ENCODE results near the gene CNPY4. TPM values are rescaled to one million over a fixed set of nuclear protein-coding genes. Genes with fewer than 3 reads are reported as not detected.

Gene CNPY4
- total RNA-seq, 1 experiment from 2014 or later, result 10.4 TPM

DNA sequence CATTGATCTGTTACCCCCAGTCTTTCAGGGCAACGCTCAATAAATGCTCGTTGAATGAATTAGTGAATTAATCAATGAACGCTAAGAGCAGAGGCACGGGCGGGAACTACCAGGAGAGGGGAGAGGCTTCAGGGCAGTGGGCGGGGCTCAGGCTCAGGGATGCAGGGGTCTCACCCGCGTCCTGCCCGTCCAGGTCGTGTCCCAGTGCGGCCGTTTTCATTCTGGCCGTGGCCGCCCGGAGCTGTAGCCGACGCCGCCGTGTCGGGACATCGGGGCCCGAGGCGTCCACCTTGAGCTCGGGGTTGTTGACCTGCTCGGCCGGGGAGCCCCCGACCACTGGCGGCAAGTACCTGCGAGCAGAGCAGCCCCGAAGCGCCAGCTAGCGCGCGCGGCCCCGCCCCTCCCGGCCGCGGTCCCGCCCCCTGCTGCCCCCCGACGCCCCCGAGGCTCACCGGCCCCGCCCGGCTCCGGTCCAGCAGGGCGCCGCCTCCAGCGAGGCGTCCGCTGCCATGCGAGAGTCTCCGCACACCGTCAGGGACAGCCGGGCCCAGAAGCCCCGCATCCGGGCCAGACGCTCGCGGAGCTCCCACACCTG lies 51.8 kb downstream of the CNPY4 start:
- no peak overlapping the region for H3K27ac Mint-ChIP-seq

More for the DNA sequence above, 51.8 kb downstream of the CNPY4 start:
- Histone ChIP-seq H3K4ac (ENCODE audit: low read depth, low read length) (no peak overlapping the region), H4K91ac (ENCODE audit: insufficient read length, low read depth, low read length) (no peak overlapping the region), H2BK120ac (ENCODE audit: low read depth, low read length, poor library complexity, severe bottlenecking) (no peak overlapping the region), H3K56ac (ENCODE audit: insufficient read length, low read depth, low read length) (no peak overlapping the region), H2AFZ (ENCODE audit: low read length) (no peak overlapping the region), H2BK12ac (ENCODE audit: insufficient read length, low read depth, low read length) (no peak overlapping the region), H3K4me1 (ENCODE audit: insufficient read depth, low read length) (peaks cover 10% of the 10 kb centered on the region), H4K5ac (ENCODE audit: insufficient read length, low read depth, low read length) (no peak overlapping the region), H3K18ac (ENCODE audit: insufficient read length, low read depth, low read length) (no peak overlapping the region), H4K20me1 (ENCODE audit: control insufficient read depth, insufficient read depth, insufficient read length) (no peaks in the 10 kb centered on the region), H3K23me2 (ENCODE audit: insufficient read length, low read depth, low read length, poor library complexity, severe bottlenecking) (peaks cover 11% of the 10 kb centered on the region), H3K4me2 (ENCODE audit: insufficient read depth, insufficient read length, low read length) (peak overlapping the region; percentile 64), H2BK20ac (ENCODE audit: low read depth, low read length, poor library complexity, severe bottlenecking) (no peak overlapping the region), H3K23ac (ENCODE audit: insufficient read length, low read depth, low read length) (no peak overlapping the region), H4K8ac (replicated peaks; ENCODE audit: insufficient read length, low read depth, low read length) (no peak overlapping the region), H2AK5ac (ENCODE audit: insufficient read length, low read length) (no peak overlapping the region), H2BK5ac (ENCODE audit: insufficient read length, low read length) (no peak overlapping the region), H3K9me3 (ENCODE audit: control insufficient read depth, low read depth, low read length) (no peaks in the 10 kb centered on the region), H3K79me2 (ENCODE audit: insufficient read depth, low read length) (no peaks in the 10 kb centered on the region), H3T11ph (ENCODE audit: low read length) (no peak overlapping the region), H3K79me1 (ENCODE audit: insufficient read depth, low read depth, low read length, poor library complexity, severe bottlenecking) (no peaks in the 10 kb centered on the region), H3K27ac (ENCODE audit: insufficient read length, low read depth, low read length) (no peak overlapping the region), H3K9ac (ENCODE audit: extremely low read depth, insufficient read length, low read length) (no peak overlapping the region), H2BK15ac (ENCODE audit: low read depth, low read length) (no peak overlapping the region), H3K27me3 (ENCODE audit: insufficient read depth, low read length) (no peaks in the 10 kb centered on the region; the same call in 1 of the 2 replicates), H3K14ac (ENCODE audit: insufficient read depth, low read length) (no peak overlapping the region)
- no peaks in the 10 kb centered on the region; a peak in 1 of 5 replicates for H3K9me3 Mint-ChIP-seq
- TF ChIP-seq, protein P1, sequence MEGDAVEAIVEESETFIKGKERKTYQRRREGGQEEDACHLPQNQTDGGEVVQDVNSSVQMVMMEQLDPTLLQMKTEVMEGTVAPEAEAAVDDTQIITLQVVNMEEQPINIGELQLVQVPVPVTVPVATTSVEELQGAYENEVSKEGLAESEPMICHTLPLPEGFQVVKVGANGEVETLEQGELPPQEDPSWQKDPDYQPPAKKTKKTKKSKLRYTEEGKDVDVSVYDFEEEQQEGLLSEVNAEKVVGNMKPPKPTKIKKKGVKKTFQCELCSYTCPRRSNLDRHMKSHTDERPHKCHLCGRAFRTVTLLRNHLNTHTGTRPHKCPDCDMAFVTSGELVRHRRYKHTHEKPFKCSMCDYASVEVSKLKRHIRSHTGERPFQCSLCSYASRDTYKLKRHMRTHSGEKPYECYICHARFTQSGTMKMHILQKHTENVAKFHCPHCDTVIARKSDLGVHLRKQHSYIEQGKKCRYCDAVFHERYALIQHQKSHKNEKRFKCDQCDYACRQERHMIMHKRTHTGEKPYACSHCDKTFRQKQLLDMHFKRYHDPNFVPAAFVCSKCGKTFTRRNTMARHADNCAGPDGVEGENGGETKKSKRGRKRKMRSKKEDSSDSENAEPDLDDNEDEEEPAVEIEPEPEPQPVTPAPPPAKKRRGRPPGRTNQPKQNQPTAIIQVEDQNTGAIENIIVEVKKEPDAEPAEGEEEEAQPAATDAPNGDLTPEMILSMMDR (conservative IDR thresholded peaks at IDR 0.05), result no peak
- peak overlapping the region; percentile 65 to 68 for H3K4me3 Mint-ChIP-seq
- peaks cover 25 to 39% (median 31%) of the 10 kb centered on the region in 3 experiments; a peak in 6 of 7 replicates for H3K36me3 Mint-ChIP-seq (ENCODE audit: insufficient read depth in 1 of 3, low read depth in 3 of 3)
- peaks cover 50 to 64% of the 10 kb centered on the region in 2 experiments for H3K4me1 Mint-ChIP-seq
- no CpG with 5 or more reads among the region's 61 CpGs for WGBS (ENCODE audit: extremely low coverage, insufficient read length, low lambda C conversion rate)
- H3K27me3 Mint-ChIP-seq (ENCODE audit: low read depth), result peaks cover 30% of the 10 kb centered on the region
- peak; percentile 80 for DNase-seq

All from H9 (cell line).